HG03103 (cell line): ENCODE measurements around the gene PPP1R12C.

Source experiments
- ATAC-seq: cut with Tn5 transposase; IDR thresholded peaks from one replicate; pipeline ENCODE4 v1.9.1; 2021; ENCODE audit warnings: low read depth; ENCODE audit not compliant: unreplicated experiment

Gene PPP1R12C

GRCh38 chr19:55050749-55051532 lies 66.5 kb downstream of the PPP1R12C start:
- ATAC-seq: no peak

- ATAC-seq: no peak
These were observed 69.0 kb downstream of the PPP1R12C start for GRCh38 chr19:55048446-55048845.

- no peak for ATAC-seq
These were observed 69.5 kb downstream of the PPP1R12C start for GRCh38 chr19:55047951-55048350.

- no peak for ATAC-seq
These were observed 70.3 kb downstream of the PPP1R12C start for GRCh38 chr19:55046975-55047622.

- ATAC-seq: no peak
These were observed 72.4 kb downstream of the PPP1R12C start for GRCh38 chr19:55044771-55045716.

GRCh38 chr19:55044286-55044685 lies 73.2 kb downstream of the PPP1R12C start:
- ATAC-seq: no peak

GRCh38 chr19:55042688-55043087 lies 74.7 kb downstream of the PPP1R12C start:
- no peak for ATAC-seq

- ATAC-seq: no peak
These were observed 75.1 kb downstream of the PPP1R12C start for GRCh38 chr19:55042344-55042678.

- ATAC-seq: no peak
These were observed 75.7 kb downstream of the PPP1R12C start for GRCh38 chr19:55041627-55042343.

GRCh38 chr19:55041244-55041626 lies 76.2 kb downstream of the PPP1R12C start:
- ATAC-seq: no peak
